HG03460 (cell line): ENCODE results near the gene MYF5.

Source experiments
- ATAC-seq: cut with Tn5 transposase; IDR thresholded peaks from one replicate; pipeline ENCODE4 v1.9.1; 2021; ENCODE audit not compliant: unreplicated experiment

Gene MYF5

GRCh38 chr12:80756875-80757274 is 40.2 kb downstream of the MYF5 start:
- ATAC-seq, result no peak

GRCh38 chr12:80761838-80762237 is 45.1 kb downstream of the MYF5 start:
- no peak for ATAC-seq

- ATAC-seq, result no peak
These were observed 47.2 kb downstream of the MYF5 start for GRCh38 chr12:80763874-80764273.

GRCh38 chr12:80766210-80766609 is 49.5 kb downstream of the MYF5 start:
- no peak for ATAC-seq

- peak; percentile 93 for ATAC-seq
These were observed 50.2 kb downstream of the MYF5 start for GRCh38 chr12:80766897-80767296.
